ENCODE data around the gene APLF.
"Not testable (repeated sequence)": the region's sequence is repeated elsewhere in the genome, so short reads cannot be mapped to it uniquely, and the experiment has no call there.

APLF gene

DNA sequence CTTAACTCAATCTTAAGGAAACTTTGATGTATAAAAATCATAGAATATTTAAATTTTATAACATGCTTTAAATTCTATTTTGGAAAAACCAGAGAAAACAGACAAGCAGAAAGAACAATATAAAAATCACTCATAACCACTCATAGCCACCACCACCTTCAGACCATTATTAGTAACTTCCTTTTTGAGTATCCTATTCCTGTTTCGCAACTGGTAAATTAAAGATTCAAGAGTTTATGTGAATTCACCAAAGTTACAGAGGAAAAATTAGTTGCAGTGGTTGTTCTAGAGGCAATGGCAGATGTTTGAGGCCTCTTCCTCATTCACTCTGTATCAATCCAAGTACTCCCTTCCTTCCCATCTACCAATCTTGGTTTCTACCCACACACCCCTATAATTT, 126.7 kb downstream of the APLF start:
- no peak for DNase-seq

DNA sequence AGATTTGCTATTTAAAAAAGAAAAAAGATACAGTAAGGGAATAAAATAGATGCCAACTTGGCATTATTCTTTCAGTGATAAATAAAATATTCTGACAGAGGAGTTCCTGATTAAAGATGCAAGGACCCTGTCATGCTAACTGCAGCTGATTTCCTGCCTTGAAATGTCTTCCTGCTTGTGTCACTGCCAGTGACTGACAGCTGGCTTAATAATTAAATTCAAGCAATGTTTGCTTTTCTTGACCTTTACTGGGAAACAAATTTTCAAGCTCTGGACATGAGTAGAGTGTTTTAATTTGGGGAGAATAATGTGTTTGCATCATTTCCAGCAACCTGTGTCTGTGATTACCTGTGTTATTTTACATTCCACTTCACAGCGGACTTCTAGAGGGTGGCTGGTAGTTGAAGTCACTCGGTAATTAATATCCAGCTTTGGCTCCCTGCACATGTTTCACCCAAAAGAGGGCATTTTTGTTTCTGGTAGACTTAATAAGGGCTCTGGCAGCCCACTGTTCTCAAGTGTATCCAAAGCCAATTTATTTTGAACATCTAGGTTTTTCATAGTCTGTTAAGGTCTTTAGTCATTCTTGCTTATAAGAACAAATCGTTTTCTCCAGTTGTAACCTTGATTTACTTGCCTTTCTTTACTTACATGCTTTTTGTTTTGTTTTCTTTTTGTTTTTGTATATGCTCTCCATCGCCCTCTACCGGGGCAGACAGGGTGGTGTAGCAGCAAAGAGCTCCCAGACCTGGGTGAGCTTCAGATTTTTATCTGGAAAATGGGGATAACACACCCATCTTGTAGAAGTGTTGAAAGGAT, 127.5 kb downstream of the APLF start:
- DNase-seq, result no peak

DNA sequence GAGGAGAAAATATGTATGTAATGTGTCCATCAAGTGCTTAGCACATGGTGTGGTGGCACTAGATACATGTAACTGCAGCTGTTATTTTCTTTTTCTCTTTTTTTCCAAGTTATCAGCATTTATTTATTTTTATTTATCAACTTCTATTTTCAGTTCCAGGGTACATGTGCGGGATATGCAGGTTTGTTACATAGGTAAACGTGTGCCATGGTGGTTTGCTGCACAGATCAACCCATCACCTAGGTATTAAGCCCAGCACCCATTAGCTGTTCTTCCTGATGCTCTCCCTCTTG, 128.1 kb downstream of the APLF start:
- DNase-seq, result not testable (repeated sequence)

DNA sequence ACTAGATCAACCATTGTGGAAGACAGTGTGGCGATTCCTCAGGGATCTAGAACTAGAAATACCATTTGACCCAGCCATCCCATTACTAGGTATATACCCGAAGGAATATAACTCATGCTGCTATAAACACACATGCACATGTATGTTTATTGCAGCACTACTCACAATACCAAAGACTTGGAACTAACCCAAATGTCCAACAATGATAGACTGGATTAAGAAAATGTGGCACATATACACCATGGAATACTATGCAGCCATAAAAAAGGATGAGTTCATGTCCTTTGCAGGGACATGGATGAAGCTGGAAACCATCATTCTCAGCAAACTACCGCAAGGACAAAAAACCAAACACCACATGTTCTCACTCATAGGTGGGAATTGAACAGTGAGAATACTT, 133.1 kb downstream of the APLF start:
- DNase-seq, result not testable (repeated sequence)

DNA sequence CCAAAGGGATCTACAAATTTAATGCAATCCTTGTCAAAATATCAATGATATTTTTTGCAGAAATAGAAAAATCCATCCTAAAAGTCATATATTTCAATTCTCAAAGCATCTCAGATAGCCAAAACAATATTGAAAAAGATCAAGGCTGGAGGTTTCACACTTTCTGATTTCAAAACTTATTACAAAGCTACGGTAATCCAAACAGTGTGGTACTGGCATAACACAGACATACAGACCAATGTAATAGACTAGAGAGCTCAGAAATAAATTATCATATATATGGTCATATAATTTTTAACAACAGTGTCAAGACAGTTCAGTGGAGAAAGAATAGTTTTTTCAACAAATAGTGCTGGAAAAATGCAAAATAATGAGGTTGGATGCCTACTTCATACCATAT, 135.7 kb downstream of the APLF start:
- no peak for DNase-seq

DNA sequence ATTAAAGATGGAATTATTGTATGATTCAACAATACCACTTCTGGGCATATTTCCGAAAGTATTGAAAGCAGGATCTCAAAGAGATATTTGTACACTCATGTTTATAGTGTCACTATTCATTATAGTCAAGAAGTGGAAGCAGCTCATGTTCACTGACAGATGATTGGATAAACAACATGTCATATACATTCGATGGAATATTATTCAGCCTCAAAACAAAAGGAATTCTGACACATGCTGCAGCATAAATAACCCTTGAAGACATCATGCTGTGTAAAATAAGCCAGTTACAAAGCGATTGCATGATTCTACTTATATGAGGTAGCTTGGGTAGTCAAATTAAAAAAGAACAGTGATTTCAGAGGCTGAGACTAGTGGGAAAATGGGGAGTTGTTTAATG, 136.7 kb downstream of the APLF start:
- no peak for DNase-seq

DNA sequence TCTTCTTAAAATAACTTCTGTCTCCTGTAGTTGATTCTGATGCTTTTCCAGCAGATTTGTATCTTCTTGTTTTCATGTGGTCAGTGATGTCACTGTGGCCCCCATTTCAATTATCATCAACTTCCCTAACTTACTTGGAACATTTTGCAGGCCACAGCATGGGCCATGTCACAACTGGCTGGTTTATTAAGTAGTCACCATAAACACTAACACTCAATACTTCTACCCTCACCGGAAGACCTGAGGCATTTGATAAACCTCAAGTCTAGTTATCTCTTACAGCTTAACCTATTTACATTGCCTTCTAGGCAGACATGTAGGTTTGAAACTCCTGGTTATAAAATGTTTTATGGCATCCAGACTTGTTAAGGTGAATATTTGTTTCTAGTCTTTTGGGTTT, 138.6 kb downstream of the APLF start:
- no peak for DNase-seq

DNA sequence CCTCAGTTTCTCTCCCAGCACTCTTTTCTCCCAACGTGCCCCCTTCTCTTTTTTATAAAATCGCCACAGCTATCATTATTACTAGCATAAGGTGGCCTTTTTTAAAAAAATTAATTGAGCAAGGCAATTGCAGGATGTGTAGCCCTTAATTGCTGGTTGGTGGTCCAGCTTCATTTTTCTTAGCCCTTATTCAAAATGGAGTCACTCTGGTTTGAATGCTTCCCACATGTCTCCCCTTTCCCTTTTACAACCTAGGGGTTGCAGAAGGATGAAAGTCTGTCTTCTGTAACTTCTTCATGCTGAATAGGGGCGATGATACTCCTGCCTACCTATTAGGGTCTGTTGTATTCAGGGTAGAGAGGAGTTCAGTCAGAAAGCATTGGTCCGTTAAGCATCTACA, 139.4 kb downstream of the APLF start:
- DNase-seq, result no peak

DNA sequence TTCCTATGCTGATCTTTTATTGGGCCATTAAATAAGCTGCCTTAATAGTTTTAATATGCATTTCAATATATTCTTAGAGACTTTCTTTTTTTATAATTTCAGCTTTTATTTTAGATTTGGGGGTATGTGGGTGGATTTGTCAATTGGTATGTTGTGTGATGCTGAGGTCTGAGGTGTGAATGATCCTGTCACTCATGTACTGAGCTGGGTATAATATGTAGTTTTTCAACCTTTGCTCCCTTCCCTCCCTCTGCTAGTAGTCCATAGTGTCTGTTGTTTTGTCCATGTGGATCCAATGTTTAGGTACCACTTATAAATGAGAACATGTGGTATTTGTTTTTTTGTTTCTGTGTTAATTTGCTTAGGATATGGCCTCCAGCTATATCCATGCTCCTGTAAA, 140.5 kb downstream of the APLF start:
- no peak for DNase-seq

DNA sequence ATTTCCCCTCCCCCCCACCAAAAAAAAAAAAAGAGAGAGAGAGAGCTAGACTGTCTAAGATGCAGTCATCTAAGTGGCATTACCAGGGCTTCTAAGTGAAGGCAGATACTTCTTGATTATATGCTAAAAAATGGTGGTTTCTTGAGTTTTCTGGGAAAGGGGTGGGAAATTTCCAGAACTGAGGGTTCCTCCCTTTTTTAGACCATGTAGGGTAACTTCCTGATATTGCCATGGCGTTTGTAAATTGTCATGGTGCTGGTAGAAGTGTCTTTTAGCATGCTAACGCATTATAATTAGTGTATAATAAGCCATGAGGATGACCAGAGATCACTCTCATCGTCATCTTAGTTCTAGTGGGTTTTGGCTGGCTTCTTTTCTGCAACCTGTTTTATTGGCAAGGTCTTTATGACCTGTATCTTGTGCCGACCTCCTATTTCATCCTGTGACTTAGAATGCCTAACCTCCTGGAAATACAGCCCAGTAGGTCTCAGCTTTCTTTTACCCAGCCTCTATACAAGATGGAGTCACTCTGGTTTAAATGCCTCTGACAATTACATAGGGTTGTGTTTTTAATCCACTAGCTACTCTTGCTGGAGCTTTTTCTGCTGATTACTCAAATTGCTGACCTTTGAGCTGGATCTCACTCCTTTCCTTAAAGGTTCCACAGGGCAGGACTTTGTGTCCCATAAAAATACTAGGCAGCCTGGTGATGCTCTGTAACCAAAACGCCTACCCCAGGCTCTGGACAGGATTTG, 145.6 kb downstream of the APLF start:
- DNase-seq, result no peak

DNA sequence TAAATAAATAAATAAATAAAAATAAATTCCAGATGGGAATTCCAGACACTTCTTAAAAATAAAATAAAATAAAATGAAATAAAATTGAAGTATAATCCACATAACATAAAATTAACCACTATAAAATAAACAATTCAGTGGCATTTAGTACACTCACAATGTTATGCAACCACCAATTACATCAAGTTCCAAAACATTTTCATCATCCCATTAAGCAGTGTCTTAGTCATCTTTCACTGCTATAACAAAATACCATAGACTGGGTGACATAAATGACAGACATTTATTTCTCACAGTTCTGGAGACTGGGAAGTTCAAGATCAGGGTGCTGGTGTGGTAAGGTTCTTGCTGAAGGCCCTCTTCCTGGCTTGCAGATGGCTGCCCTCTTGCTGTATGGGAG, 153.4 kb downstream of the APLF start:
- DNase-seq, result no peak

DNA sequence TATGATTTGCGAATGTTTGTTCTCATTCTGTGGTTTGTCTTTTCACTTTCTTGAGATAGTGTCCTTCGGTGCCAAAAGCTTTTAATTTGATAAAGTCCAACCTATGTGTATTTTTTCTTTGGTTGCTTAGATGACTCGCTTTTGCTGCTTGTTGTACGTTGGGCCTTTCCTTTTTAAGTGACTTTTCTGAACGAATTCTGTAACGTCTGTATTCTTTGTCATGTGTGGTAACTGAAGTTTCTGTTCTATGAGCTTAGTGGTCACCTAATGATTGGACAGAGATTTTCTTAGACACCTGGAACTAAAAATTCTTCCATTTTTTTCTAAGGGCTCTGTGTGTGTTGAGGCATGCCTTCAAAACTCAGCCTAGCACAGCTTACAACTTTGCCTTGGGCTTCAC, 156.4 kb downstream of the APLF start:
- DNase-seq, result no peak

DNA sequence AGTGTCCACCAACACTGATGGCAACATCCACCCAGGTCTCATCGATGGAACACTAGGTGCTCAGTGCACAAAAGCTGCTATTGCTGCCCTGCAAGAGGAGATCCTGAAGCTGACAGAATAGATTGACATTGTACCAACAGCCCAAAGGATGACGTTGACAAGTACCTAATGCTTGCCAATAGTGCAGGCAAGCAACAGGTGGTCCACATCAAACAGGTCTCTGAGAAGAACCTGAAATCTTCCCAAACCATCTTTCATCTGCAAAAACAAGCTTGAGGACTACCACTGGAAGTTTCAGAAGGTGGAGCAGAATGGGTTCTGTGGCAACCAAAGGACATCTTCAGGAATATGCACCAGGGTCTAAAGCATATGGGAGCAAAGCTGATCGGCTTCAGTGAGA, 160.2 kb downstream of the APLF start:
- DNase-seq, result no peak
